ENCODE measurements around the gene TMEM242. TPM values are rescaled to one million over a fixed set of nuclear protein-coding genes. Genes with fewer than 3 reads are reported as not detected.

The TMEM242 gene
- total and polyA plus RNA-seq, 2 of the 13 experiments (the other 11 are each of a cell fraction or from before 2014, with no cell fraction given), result 5.6 to 11.1 TPM

DNA sequence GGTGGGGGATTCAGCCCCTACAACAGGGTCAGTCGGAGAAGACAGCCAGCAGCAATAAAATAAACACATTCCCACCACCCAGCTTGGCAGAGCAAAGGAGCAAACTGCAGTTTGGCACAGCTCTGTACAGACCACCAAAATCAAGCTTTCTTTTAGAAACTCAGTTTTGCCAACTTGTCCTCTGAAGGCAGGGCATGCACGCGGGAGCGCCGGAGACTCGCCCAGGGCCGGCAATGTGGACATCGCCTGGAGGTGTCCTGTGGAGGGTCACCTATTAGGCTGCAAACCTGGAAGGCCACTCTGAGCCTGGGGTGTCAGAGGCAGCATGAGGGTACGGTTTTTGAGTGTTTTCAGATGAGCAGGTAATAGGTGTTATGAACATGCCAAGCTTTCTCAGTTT is 34.7 kb downstream of the TMEM242 start:
- Histone ChIP-seq H3K4me2 (ENCODE audit: low read depth, low read length) (no peak overlapping the region), H3K9ac (ENCODE audit: insufficient read depth, low read depth, low read length) (no peak overlapping the region), H3K27me3 (ENCODE audit: control insufficient read depth in 1 of 2, insufficient read depth in 2 of 2, low read length in 2 of 2) (no peaks in the 10 kb centered on the region), H3K4me3 (replicated peaks in 1 of 3; ENCODE audit: insufficient read depth in 1 of 3, low read depth in 2 of 3, low read length in 3 of 3) (no peak overlapping the region), H3K27ac (ENCODE audit: extremely low read length, insufficient read depth, low read length) (no peak overlapping the region), H3K36me3 (replicated peaks in 1 of 2; ENCODE audit: control insufficient read depth in 1 of 2, insufficient read depth in 2 of 2, low read length in 2 of 2) (peaks cover 13 to 31% of the 10 kb centered on the region in 2 experiments), H3K4me1 (ENCODE audit: insufficient read depth, low read length) (peaks cover 12% of the 10 kb centered on the region), H3K79me2 (ENCODE audit: insufficient read depth, low read length) (no peaks in the 10 kb centered on the region), H2AFZ (ENCODE audit: low read length) (no peak overlapping the region), H3K9me3 (ENCODE audit: low read length) (no peaks in the 10 kb centered on the region), H4K20me1 (ENCODE audit: insufficient read depth, low read length) (no peaks in the 10 kb centered on the region)
- intact Hi-C loops (cut with micrococcal nuclease; ENCODE audit: unreplicated experiment), result no loop called here
- TF ChIP-seq ZIK1 (CRISPR knock-in tag; IDR thresholded peaks at IDR 0.05; ENCODE audit: borderline replicate concordance, low read depth) (no peak), ZNF557 (CRISPR knock-in tag; IDR thresholded peaks at IDR 0.05) (no peak), CSRNP1 (CRISPR knock-in tag; IDR thresholded peaks at IDR 0.05) (no peak), DDIT3 (CRISPR knock-in tag; IDR thresholded peaks at IDR 0.05) (no peak), PHF21A (CRISPR knock-in tag; IDR thresholded peaks at IDR 0.05) (no peak), ZNF275 (CRISPR knock-in tag; IDR thresholded peaks at IDR 0.05; ENCODE audit: borderline replicate concordance) (no peak), ZNF263 (CRISPR knock-in tag; IDR thresholded peaks at IDR 0.05) (no peak), ZNF512B (CRISPR knock-in tag; IDR thresholded peaks at IDR 0.05; ENCODE audit: borderline replicate concordance) (no peak), ZFP91 (CRISPR knock-in tag; IDR thresholded peaks at IDR 0.05; ENCODE audit: borderline replicate concordance) (no peak), RELA (CRISPR knock-in tag; IDR thresholded peaks at IDR 0.05) (no peak), STAT5B (CRISPR knock-in tag; IDR thresholded peaks at IDR 0.05) (no peak), ZNF230 (CRISPR knock-in tag; IDR thresholded peaks at IDR 0.05) (no peak), ZNF101 (CRISPR knock-in tag; IDR thresholded peaks at IDR 0.05; ENCODE audit: borderline replicate concordance, low read depth) (no peak), KDM5B (CRISPR knock-in tag; IDR thresholded peaks at IDR 0.05; ENCODE audit: borderline replicate concordance) (no peak), PAX8 (CRISPR knock-in tag; IDR thresholded peaks at IDR 0.05; ENCODE audit: borderline replicate concordance) (no peak)
- DNase-seq (ENCODE audit: low spot score) (no peak), FAIRE-seq (no peak), ATAC-seq (no peak)
- ChIA-PET CTCF (ENCODE audit: low intra/inter-chr PET ratio, low total read pairs) (no interaction called here), POLR2A (no interaction called here)
- no TSS peak for BruUV-seq (replicated peaks)
- in situ Hi-C loops (cut with HindIII; ENCODE audit: extremely low pct_ligation_motif_present, low pct_unique_long_range_greater_than_20kb), result no loop called here
- 98% methylated on average over 9 of the region's 9 CpGs for WGBS (ENCODE audit: low lambda C conversion rate)
